ENCODE results near the gene MRPL27. TPM values are rescaled to one million over a fixed set of nuclear protein-coding genes. Genes with fewer than 3 reads are reported as not detected.
A peak's percentile ranks its signal among the peaks of the same experiment; 100 is the strongest.
"Not testable (repeated sequence)": the region's sequence is repeated elsewhere in the genome, so short reads cannot be mapped to it uniquely, and the experiment has no call there.

MRPL27 gene
- total RNA-seq, 3 donors from 2014 or later, result 63.7 to 90.3 (median 80.2) TPM

DNA sequence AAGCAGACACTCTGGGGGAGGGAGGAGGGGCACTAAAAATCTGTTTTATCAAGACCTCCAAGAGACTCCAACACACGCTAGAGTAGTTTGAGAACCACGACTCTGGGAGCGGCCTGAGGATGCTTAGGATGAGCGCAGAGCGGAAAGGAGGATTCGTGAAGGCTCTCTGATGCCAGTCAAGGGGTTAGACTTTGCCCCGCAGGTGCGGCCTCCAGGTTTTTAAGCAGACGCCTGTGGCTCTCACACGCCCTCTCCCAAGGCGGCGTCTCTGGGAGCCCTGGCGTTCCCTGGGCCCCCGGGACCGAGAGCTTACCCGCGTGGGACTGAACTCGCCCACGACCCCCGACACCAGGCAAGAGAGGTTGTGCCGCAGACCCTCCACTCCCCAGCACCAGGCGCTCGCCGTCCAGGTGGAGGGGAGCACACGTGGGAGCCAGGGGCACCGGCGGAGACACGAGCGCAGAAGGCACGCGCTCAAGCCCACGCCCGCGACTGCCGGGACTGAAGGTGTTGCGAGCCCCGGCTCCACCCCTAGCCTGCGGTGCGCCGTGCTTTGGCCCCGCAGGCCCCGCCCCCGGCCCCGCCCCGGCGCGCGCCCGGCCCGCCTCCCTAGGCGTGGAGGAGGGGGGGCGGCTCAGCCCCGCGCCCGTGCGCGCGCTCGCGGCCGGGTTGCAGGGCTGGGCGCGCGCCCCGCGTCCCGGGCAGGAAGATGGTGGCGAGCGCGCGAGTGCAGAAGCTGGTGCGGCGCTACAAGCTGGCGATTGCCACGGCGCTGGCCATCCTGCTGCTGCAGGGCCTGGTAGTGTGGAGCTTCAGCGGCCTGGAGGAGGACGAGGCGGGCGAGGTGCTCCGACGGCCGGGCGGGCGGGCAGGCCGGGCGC lies 27.3 kb downstream of the MRPL27 start, which contains the start of gene XYLT2:
TSS of gene XYLT2 (plus strand) at position 695 of the 881 bp plus-strand sequence. CDS start at position 710, 15 bp downstream.
- no peaks in the 10 kb centered on the region for H3K36me3 ChIP-seq (ENCODE audit: low read depth)
- H3K4me1 ChIP-seq (ENCODE audit: low read depth), result peaks cover 31% of the 10 kb centered on the region
- DNase-seq (peak; percentile 93 to 94 (median 93)), ATAC-seq (peak; percentile 97)
- intact Hi-C loops (cut with DNase I, micrococcal nuclease), result no loop called here
- peak within 1 kb of the TSS; percentile 57 for H3K4me3 ChIP-seq
- TF ChIP-seq, protein P1, sequence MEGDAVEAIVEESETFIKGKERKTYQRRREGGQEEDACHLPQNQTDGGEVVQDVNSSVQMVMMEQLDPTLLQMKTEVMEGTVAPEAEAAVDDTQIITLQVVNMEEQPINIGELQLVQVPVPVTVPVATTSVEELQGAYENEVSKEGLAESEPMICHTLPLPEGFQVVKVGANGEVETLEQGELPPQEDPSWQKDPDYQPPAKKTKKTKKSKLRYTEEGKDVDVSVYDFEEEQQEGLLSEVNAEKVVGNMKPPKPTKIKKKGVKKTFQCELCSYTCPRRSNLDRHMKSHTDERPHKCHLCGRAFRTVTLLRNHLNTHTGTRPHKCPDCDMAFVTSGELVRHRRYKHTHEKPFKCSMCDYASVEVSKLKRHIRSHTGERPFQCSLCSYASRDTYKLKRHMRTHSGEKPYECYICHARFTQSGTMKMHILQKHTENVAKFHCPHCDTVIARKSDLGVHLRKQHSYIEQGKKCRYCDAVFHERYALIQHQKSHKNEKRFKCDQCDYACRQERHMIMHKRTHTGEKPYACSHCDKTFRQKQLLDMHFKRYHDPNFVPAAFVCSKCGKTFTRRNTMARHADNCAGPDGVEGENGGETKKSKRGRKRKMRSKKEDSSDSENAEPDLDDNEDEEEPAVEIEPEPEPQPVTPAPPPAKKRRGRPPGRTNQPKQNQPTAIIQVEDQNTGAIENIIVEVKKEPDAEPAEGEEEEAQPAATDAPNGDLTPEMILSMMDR (IDR thresholded peaks at IDR 0.05), result no peak
- no peaks in the 10 kb centered on the region for H3K9me3 ChIP-seq

DNA sequence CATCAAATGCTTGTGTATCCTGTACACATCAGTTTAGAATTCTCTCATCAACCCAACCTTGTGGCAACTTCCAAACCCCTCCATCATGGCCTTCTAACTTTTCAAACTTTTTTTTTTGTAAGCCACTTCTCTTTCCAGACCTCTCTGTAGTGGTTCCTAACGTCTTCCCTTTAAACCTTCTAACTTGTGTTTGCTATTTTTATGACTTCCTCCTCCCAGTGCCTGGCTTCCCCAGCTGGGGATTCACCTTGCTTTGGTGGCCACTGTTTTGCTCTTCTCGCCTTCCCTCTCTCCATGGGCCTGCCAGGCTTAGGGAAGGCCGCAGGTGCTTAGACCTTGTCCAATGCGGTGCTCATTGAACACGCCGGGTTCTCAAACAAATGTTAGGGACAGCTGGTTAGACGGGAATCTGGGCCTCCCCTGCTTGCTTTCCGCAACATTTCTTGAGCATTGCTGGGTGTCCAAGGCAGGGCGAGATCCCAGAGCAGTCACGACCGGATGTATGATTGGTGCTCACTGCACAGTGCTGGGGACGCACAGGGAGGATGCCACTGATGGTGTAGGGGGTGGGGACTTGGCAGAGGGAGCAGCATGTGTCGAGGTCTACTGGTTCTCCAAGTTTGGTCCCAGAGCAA lies 28.1 kb downstream of the MRPL27 start:
- intact Hi-C loops (cut with DNase I, micrococcal nuclease), result no loop called here
- H3K4me1 ChIP-seq (ENCODE audit: low read depth), result peaks cover 31% of the 10 kb centered on the region
- H3K36me3 ChIP-seq (ENCODE audit: low read depth), result no peaks in the 10 kb centered on the region
- TF ChIP-seq, protein P1 (IDR thresholded peaks at IDR 0.05), result no peak
- no peaks in the 10 kb centered on the region for H3K9me3 ChIP-seq
- H3K4me3 ChIP-seq, result no peak overlapping the region
- ATAC-seq, result peak; percentile 29
- peak in 2 of 3 donors; percentile 25 to 53 for DNase-seq

DNA sequence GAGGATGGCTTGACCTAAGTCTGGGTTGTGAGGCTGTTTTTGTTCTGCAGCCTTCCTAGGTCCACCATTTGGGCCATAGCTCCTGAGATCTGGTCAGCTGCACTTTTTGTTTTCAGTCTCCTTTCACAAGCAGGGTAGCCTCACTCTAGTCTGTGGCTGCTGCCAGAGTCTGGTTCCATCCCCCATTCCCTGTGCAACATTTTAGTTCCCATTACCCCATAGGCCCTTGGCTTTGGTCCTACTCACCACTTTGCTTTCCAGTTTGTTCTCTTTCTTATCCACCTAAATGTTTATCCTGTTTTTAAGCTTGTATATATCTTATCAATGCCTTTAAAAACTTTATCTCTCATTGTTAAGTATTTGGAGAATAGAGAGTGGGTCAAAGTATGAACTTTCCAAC lies 33.6 kb downstream of the MRPL27 start:
- Histone ChIP-seq H3K4me3 (no peak overlapping the region), H3K4me1 (ENCODE audit: low read depth) (peaks cover 2% of the 10 kb centered on the region), H3K36me3 (ENCODE audit: low read depth) (no peaks in the 10 kb centered on the region), H3K9me3 (no peaks in the 10 kb centered on the region)
- TF ChIP-seq, protein P1 (IDR thresholded peaks at IDR 0.05), result no peak
- DNase-seq (no peak), ATAC-seq (no peak)
- intact Hi-C loops (cut with DNase I, micrococcal nuclease), result no loop called here

DNA sequence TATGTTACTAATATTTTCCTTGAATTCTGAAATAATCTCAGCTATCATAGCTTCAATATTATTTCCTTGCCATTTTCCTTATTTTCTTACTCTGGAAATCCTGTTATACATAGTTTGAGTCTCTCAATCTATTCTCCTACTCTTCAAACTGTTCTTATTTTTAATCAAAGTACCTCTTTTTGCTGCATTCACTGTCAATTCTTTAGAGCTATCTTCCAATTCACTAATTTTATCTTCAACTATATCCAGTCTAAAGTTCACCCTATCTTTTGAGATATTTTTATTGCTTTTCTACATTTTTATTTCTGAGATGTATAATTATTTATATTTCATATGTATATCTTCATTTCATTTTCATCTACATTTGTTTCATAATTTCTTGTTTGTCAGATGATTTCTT lies 34.3 kb downstream of the MRPL27 start:
- ATAC-seq, result no peak
- intact Hi-C loops (cut with DNase I, micrococcal nuclease), result no loop called here
- TF ChIP-seq, protein P1 (IDR thresholded peaks at IDR 0.05), result no peak
- Histone ChIP-seq H3K4me1 (ENCODE audit: low read depth) (no peaks in the 10 kb centered on the region), H3K9me3 (no peaks in the 10 kb centered on the region), H3K4me3 (no peak overlapping the region), H3K36me3 (ENCODE audit: low read depth) (no peaks in the 10 kb centered on the region)
- DNase-seq, result no peak

DNA sequence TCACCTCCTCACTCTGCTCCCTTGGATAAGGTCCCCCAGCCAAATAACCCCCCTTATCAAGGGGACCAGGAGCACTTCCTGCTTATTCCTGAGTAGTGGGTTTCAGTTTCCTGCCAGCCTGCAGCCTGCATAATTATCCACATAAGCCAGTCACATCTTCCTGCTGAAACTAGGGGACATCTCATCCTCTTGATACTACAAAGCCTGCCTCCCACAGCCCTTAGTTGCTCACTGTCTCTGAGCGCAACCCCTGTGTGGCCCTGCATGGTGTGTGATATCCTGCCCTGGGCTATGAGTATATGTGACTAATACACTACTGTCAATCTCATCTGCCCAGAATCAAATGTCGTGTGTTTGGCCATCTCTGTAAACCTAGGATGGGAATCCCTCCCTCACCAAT lies 35.0 kb downstream of the MRPL27 start:
- Histone ChIP-seq H3K4me1 (ENCODE audit: low read depth) (no peaks in the 10 kb centered on the region), H3K36me3 (ENCODE audit: low read depth) (no peaks in the 10 kb centered on the region), H3K9me3 (no peaks in the 10 kb centered on the region), H3K4me3 (no peak overlapping the region)
- intact Hi-C loops (cut with DNase I, micrococcal nuclease), result no loop called here
- ATAC-seq (no peak), DNase-seq (no peak)
- TF ChIP-seq, protein P1 (IDR thresholded peaks at IDR 0.05), result no peak

DNA sequence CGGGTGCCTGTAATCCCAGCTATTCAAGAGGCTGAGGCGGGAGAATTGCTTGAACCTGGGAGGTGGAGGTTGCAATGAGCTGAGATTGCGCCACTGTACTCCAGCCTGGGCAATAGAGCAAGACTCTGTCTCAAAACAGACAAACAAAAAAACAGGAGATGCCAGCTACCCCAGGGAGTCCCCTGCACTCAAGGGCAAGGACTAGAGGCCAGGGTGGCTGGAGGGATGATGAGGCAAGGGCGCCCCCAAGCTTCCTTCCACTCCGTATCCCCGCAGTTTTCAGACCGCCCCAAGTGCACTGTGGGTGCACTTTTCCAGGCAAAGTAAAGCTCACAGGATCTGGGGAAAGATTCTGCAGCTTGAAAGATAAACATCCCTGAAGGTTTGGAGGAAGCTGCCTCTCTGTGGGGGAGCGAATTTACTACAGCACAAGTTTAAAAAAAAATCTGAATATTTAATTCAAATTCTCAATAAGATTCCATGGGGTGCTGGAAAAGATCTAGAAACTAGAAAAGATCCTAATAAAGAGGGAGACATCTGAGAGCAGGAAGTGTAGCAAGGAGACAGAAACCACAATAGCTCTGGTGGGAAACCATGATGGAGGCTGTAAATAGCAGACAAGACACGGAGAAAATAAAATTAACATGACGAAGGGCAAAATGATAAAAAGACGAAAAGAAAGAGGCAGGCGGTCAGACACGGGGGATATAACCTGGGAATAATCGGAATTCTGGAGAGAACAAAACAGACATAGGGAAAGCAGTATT lies 39.5 kb downstream of the MRPL27 start:
- H3K9me3 ChIP-seq; H3K4me3 ChIP-seq; H3K36me3 ChIP-seq (ENCODE audit: low read depth); ATAC-seq; DNase-seq; intact Hi-C loops (cut with DNase I, micrococcal nuclease); H3K4me1 ChIP-seq (ENCODE audit: low read depth): not testable (repeated sequence)

Measured in mucosa of descending colon (tissue), 3 donors.